Islet of Langerhans (tissue), 1 donor: ENCODE data around the gene STX18.
"Not testable (repeated sequence)": the region's sequence is repeated elsewhere in the genome, so short reads cannot be mapped to it uniquely, and the experiment has no call there.

ENCODE experiments used
- FAIRE-seq: peaks from one replicate; lab custom pipeline; 2011; peaks lifted over from hg19 to GRCh38; lab: Jason Lieb, UNC

STX18 gene

DNA sequence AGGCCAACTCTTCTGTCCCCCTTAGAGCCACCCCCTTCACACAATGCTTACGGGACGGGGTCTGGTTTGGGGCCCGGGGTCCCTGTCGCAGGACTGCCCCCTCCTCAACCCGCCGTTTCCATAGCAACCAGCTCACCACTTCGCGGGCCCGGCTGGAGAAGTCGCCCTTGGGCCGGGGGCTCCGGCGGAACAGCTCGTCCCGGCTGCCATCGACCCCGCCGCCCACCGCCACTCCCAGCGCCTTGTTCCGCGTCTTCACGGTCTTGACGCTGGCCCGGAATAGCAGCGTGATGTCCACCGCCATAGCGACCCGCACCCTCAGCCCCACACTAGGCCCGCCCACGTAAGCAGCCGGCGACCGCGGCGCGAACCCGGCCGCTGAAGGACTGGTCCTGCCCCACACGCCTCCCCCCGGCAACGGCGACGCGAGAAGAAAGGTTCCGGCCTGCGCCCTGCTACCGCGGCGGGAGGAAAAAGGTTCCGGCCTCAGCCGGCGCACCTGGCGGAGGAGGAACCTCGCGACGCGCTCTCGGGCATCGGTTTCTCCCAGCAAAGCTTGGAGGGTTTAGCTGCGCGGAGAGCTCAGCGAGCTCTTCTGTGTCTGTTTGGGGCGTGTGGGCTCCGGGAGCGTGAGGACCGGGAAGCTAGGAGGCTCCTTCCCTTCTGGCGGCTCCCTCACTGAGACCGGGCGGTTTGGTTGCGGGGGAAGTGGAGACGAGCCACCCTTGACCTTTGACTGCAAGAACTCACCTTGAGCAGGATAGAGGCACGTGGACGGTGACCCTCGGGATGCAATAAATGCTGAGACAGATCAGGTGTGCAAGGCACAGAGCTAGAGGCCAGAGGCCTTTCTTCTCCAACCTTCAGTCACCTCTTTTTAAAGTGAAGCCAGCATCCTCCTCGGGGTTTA, at the start of gene STX18:
Gene STX18, minus strand, starts transcription at position 388 of the 910 bp plus-strand sequence. Its CDS starts 84 bp downstream, at position 304.
- FAIRE-seq, result no peak

DNA sequence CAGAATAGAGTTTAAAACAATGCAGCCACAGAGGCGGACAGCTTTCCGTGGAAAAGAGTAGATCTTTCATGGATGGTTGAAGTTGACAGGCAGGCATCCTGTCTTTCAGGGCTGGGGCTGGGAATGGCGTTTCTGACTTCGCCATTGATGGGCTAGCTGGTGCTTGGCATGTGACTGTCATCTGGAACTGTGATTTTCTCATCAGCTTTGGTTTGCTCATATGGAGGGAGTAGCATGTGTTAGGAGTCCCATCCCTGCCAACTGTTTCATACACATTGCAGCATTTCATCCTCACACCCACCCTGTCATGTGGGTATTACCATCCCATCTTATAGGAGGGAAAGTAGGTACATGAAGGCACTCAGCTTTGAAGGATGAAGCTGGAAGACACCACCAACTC, 49.2 kb upstream of the STX18 start:
- FAIRE-seq, result no peak

- no peak for FAIRE-seq
Observed at GRCh38 chr4:4590546-4590945, 48.7 kb upstream of the STX18 start.

- FAIRE-seq, result no peak
Observed at GRCh38 chr4:4585012-4585670, 43.3 kb upstream of the STX18 start.

DNA sequence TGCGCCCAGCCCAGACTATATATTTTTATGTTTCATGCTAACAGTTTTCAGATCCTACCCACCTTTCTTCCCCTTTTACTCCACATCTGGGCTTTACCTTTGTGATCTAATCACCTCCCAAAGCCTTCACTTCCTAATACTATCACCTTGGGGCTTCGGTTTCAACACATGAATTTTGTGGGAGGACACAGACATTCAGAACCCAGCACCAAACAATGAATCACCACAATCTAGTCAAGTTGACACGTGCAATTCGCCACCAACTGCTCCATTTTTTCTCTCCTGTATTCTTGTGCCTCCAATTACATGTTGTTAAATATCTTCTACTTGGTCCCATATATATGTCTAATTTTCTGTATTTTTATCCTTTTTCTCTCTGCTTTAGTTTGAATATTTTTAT, 41.8 kb upstream of the STX18 start:
- no peak for FAIRE-seq

DNA sequence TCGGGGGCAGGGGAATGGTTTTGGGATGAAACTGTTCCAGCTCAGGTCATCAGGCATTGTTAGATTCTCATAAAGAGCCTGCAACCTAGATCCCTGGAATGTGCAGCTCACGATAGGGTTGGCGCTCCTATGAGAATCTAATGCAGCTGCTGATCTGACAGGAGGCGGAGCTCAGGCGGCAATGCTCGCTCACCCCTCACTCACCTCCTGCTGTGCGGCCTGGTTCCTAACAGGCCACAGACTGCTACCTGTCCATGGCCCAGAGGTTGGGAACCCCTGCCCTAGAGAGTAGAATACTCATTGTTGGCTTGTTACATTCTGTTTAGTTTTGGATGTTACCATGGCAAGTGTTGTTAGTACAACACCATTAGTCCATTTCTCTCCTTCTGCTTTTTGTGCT, 40.8 kb upstream of the STX18 start:
- no peak for FAIRE-seq

DNA sequence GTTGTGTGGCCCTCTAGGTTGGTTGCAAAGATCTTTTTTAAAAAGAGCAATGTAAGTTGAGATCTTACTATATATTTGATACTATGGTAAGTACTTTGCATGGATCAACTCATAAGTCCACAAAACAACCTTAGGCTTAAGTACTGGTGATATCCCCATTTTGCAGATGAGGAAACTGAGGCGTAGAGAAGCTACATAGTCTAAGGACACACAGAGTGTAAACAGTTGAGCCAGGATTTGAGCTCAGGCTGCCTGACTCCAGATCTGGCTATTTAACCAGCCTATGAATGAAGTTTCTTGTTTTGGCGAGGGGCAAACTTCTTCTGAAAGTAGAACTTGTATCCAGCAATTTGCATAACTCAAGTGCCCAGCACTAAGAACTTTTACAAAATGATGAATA, 38.6 kb upstream of the STX18 start:
- FAIRE-seq, result no peak

DNA sequence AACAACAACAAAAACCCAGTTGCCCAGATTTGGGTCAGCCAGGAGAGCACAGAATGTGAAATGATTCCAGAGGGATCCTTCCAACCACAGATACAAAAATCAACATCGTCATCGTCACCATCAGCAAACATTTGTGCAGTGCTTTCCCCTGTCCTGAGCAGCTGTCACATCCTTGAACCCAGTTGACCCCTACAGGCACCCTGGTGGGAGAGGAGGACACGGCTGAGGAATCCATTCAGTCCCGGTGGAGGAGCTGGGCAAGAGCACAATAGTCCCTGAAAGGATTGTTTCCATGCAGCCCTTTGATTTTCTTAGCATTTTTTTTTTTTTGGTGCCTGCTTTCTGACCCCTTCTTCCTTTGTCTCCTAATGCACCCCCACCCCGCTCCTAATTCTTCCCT, 37.1 kb upstream of the STX18 start:
- no peak for FAIRE-seq

GRCh38 chr4:4577359-4577875, 35.6 kb upstream of the STX18 start:
- FAIRE-seq, result no peak

GRCh38 chr4:4575284-4576211, 33.7 kb upstream of the STX18 start:
- FAIRE-seq, result no peak

DNA sequence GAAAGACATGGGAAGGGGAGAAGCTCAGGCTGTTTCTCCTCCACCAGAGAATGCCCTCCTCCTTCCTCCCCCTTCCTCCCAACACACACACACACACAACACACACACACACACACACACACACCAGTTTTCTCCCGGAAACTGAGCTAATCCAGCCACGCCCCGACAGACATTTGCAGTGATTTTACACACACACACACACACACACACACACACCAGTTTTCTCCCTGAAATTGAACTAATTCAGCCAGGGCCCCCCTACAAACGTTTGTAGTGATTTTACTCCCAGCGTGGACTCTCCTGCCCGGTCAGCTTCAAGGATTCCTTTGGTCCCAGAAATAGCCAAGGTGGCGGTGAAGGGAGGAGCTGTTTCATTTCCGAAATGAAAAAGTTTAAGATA, 32.9 kb upstream of the STX18 start:
- no peak for FAIRE-seq

- FAIRE-seq, result no peak
Observed at GRCh38 chr4:4574052-4574451, 32.2 kb upstream of the STX18 start.

GRCh38 chr4:4572821-4573220, 31.0 kb upstream of the STX18 start:
- FAIRE-seq, result no peak

- FAIRE-seq, result not testable (repeated sequence)
Observed at GRCh38 chr4:4569861-4570260, 28.0 kb upstream of the STX18 start.

GRCh38 chr4:4568806-4569427, 27.1 kb upstream of the STX18 start:
- no peak for FAIRE-seq

DNA sequence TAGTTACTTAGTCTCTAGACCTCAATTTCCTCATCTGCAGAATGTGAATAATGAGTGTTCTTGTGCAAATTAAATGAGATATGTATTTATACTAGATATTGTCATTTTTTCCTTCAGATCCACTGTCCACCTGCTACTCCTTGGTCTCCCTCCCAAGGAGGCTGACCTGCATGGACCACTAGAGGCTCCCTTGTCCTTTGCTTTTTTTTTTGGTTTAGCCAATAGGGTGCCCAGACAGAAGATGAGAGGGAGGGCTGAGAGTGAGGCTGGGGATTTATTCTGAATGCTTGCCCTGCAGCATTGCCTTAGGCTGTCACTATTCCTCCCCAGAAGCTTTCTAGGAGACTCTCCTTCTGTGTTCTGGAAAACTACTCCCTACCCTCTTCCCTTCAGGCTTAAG, 24.5 kb upstream of the STX18 start:
- not testable (repeated sequence) for FAIRE-seq

GRCh38 chr4:4564522-4564921, 22.7 kb upstream of the STX18 start:
- no peak for FAIRE-seq

DNA sequence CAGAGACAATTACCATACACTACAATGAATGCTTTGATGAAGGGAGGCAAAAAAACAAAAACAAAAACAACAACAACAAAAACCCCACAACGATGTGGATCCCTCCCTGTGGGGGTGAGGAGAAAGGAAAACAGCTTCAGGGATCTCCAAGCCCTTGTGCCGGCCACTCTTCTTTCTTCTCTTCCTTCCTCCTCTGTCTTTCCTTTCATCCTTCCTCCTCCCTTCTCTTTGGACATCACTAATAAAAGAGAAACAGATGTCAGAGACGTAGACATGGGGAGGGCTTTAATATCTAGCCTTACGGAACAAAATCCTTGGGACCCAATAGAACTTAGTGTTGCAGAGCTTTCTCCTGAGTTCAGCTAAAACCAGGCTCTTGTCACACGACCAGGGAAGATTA, 18.8 kb upstream of the STX18 start:
- FAIRE-seq, result no peak

- FAIRE-seq, result no peak
Observed at GRCh38 chr4:4560136-4560535, 18.3 kb upstream of the STX18 start.

- FAIRE-seq, result no peak
Observed at GRCh38 chr4:4559596-4559995, 17.7 kb upstream of the STX18 start.

- FAIRE-seq, result no peak
Observed at GRCh38 chr4:4558881-4559280, 17.0 kb upstream of the STX18 start.

DNA sequence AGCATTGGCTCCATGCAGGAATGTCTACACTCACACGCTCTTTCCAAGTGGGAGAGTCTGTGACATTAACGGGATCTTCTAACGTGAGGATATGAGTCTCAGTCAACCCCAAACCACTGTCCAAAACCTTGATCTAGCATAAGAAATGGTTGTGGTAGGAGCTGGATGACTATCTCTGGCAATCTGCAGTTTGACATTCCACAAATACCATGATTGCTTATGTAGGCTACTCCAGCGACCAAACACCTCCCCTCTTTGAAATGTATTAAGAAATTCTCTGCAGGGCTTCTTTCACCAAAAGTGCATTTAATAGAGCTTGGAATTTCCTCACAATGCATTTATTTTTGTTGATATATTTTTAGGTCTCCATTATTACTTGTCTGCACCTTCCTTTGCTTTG, 14.1 kb upstream of the STX18 start:
- no peak for FAIRE-seq
